Glutamatergic neuron (in vitro differentiated cells): Measurements from ENCODE around the gene BDH2. TPM values are rescaled to one million over a fixed set of nuclear protein-coding genes. Genes with fewer than 3 reads are reported as not detected.

Experiments used
- DNase-seq: peaks from one replicate; pipeline ENCODE4 v3.0.0; 2022
- H3K27ac Mint-ChIP-seq: one replicate; pipeline ENCODE4 v1.8.0; 2020; ENCODE audit warnings: mild to moderate bottlenecking, mixed read lengths, inconsistent platforms; ENCODE audit not compliant: unreplicated experiment
- H3K27me3 Mint-ChIP-seq: one replicate; pipeline ENCODE4 v1.8.0; 2020; ENCODE audit warnings: mild to moderate bottlenecking, moderate library complexity, mixed read lengths, inconsistent platforms; ENCODE audit not compliant: unreplicated experiment
- H3K36me3 Mint-ChIP-seq: one replicate; pipeline ENCODE4 v1.8.0; 2020; ENCODE audit warnings: mild to moderate bottlenecking, mixed read lengths, inconsistent platforms; ENCODE audit not compliant: unreplicated experiment
- H3K4me1 Mint-ChIP-seq: one replicate; pipeline ENCODE4 v1.8.0; 2020; ENCODE audit warnings: mild to moderate bottlenecking, low read depth, mixed read lengths, inconsistent platforms; ENCODE audit not compliant: unreplicated experiment
- H3K4me3 Mint-ChIP-seq: one replicate; pipeline ENCODE4 v1.8.0; 2020; ENCODE audit warnings: mild to moderate bottlenecking, mixed read lengths, inconsistent platforms; ENCODE audit not compliant: unreplicated experiment
- H3K9me3 Mint-ChIP-seq: one replicate; pipeline ENCODE4 v1.8.0; 2020; ENCODE audit warnings: mild to moderate bottlenecking, moderate library complexity, mixed read lengths, inconsistent platforms; ENCODE audit not compliant: unreplicated experiment
- CTCF ChIP-seq: fragments of 200-600 bp; sonication (generic); IDR thresholded peaks from one replicate; pipeline ENCODE4 v1.5.0; 2021; ENCODE audit not compliant: partially characterized antibody, unreplicated experiment
- total RNA-seq: library from RNA; stranded (reverse); fragmentation: NEBNext Ultra II Directional; extraction: Animal tissue kit (Norgen Biotek cat#: 25700); gene quantifications from one replicate; pipeline ENCODE4 v1.2.1, GENCODE V29; 2021; ENCODE audit not compliant: unreplicated experiment

BDH2 gene
- total RNA-seq, 1 donor from 2014 or later, result 19.6 TPM

- Mint-ChIP-seq H3K36me3 (peaks cover 15% of the 10 kb centered on the region), H3K27ac (no peak overlapping the region), H3K27me3 (no peaks in the 10 kb centered on the region), H3K4me3 (no peak overlapping the region), H3K4me1 (no peaks in the 10 kb centered on the region), H3K9me3 (peaks cover 3% of the 10 kb centered on the region)
- no peak for TF ChIP-seq CTCF
- DNase-seq, result no peak
Observed at GRCh38 chr4:103129174-103129573, 29.5 kb upstream of the BDH2 start.

- H3K9me3 Mint-ChIP-seq, result peaks cover 3% of the 10 kb centered on the region
- no peak for DNase-seq
- H3K4me3 Mint-ChIP-seq, result no peak overlapping the region
- no peak overlapping the region for H3K27ac Mint-ChIP-seq
- TF ChIP-seq CTCF, result no peak
- no peaks in the 10 kb centered on the region for H3K27me3 Mint-ChIP-seq
- peaks cover 15% of the 10 kb centered on the region for H3K36me3 Mint-ChIP-seq
- H3K4me1 Mint-ChIP-seq, result no peaks in the 10 kb centered on the region
Observed at GRCh38 chr4:103126126-103126525, 26.5 kb upstream of the BDH2 start.

- Mint-ChIP-seq H3K36me3 (peaks cover 4% of the 10 kb centered on the region), H3K4me1 (no peaks in the 10 kb centered on the region)
- no peak for TF ChIP-seq CTCF
Observed at GRCh38 chr4:103123114-103123513, 23.5 kb upstream of the BDH2 start.

GRCh38 chr4:103118166-103118565, 18.5 kb upstream of the BDH2 start:
- Mint-ChIP-seq H3K27me3 (no peaks in the 10 kb centered on the region), H3K36me3 (no peaks in the 10 kb centered on the region), H3K27ac (no peak overlapping the region), H3K4me3 (no peak overlapping the region), H3K4me1 (peaks cover 2% of the 10 kb centered on the region), H3K9me3 (no peaks in the 10 kb centered on the region)
- TF ChIP-seq CTCF, result no peak
- DNase-seq, result no peak

More at GRCh38 chr4:103123114-103123513, 23.5 kb upstream of the BDH2 start:
- Mint-ChIP-seq H3K9me3 (no peaks in the 10 kb centered on the region), H3K27me3 (no peaks in the 10 kb centered on the region), H3K27ac (no peak overlapping the region), H3K4me3 (no peak overlapping the region)
- DNase-seq, result no peak

GRCh38 chr4:103111598-103111997, 12.0 kb upstream of the BDH2 start:
- H3K36me3 Mint-ChIP-seq, result no peaks in the 10 kb centered on the region
- no peak for DNase-seq
- H3K4me3 Mint-ChIP-seq, result no peak overlapping the region
- H3K4me1 Mint-ChIP-seq, result peaks cover 2% of the 10 kb centered on the region
- H3K27me3 Mint-ChIP-seq, result no peaks in the 10 kb centered on the region
- no peaks in the 10 kb centered on the region for H3K9me3 Mint-ChIP-seq
- no peak overlapping the region for H3K27ac Mint-ChIP-seq
- TF ChIP-seq CTCF, result no peak
